K562 (cell line): Measurements from ENCODE around the gene PIK3CG. TPM values are rescaled to one million over a fixed set of nuclear protein-coding genes. Genes with fewer than 3 reads are reported as not detected.

Experiments
- ATAC-seq: fragments of 200-7000 bp; cut with Tn5 transposase; 3 replicates; pipeline ENCODE4 v1.9.1; 2020; ENCODE audit warnings: moderate library complexity
- BruUV-seq: library from RNA; stranded (reverse); fragments of 400-500 nt; replicated peaks from 2 replicates; lab custom pipeline; 2021; lab: Mats Ljungman, UMichigan
- CTCF ChIA-PET: fragments of 300-600 bp; formaldehyde crosslinking; extraction: SDS; loops from one replicate; lab custom pipeline; 2021; ENCODE audit warnings: low intra/inter-chr PET ratio; lab: Yijun Ruan, JAX
- POLR2A ChIA-PET: fragments of 300-600, 350-650 bp; sonication (Branson Sonifier 250); formaldehyde crosslinking; extraction: SDS; loops from one replicate; lab custom pipeline; 2021; ENCODE audit warnings: antibody characterized with exemption, inconsistent platforms; lab: Yijun Ruan, JAX
- DNase-seq, 4 experiments: peaks; one replicate each; pipeline versions ENCODE4 v3.0.0 to v3.0.0-alpha.2; 2011 to 2018; ENCODE audit warnings: low spot score in 3 of 4, mixed read lengths in 3 of 4; ENCODE audit errors: extremely low read depth in 1 of 4
- FAIRE-seq: peaks from 2 replicates; lab custom pipeline; 2011; peaks lifted over from hg19 to GRCh38; lab: Jason Lieb, UNC
- H2AFZ ChIP-seq: 2 replicates; pipeline ENCODE4 v1.6.0; 2011; ENCODE audit warnings: low read depth, low read length, control low read depth, inconsistent platforms
- H3K27ac ChIP-seq: fragments of 200-600 bp; 3 replicates; pipeline ENCODE4 v1.8.0; 2011; ENCODE audit warnings: low read depth, mild to moderate bottlenecking, control low read depth, inconsistent platforms, low read length, moderate library complexity, mixed read lengths; ENCODE audit errors: extremely low read depth
- H3K27me3 ChIP-seq, 2 experiments: fragments of 300-600 bp in 1 of 2; 2 replicates in 1 of 2; 3 replicates in 1 of 2; pipeline versions ENCODE4 v1.6.0 to v1.8.0; 2011; ENCODE audit warnings: inconsistent platforms in 2 of 2, low read length in 2 of 2, mild to moderate bottlenecking in 1 of 2, mixed read lengths in 1 of 2, moderate library complexity in 1 of 2; ENCODE audit not compliant: control insufficient read depth in 2 of 2, insufficient read depth in 2 of 2
- H3K36me3 ChIP-seq: fragments of 300-600 bp; 3 replicates; pipeline ENCODE4 v1.8.0; 2011; ENCODE audit warnings: mild to moderate bottlenecking, low read length, inconsistent platforms; ENCODE audit not compliant: control insufficient read depth, insufficient read depth
- H3K4me1 ChIP-seq, 2 experiments: fragments of 200-600 bp in 1 of 2; replicated peaks in 1 of 2; 2 replicates in 1 of 2; 3 replicates in 1 of 2; pipeline versions ENCODE4 v1.5.1 to v1.8.0; 2011; ENCODE audit warnings: inconsistent platforms in 2 of 2, low read length in 2 of 2, mild to moderate bottlenecking in 1 of 2, mixed read lengths in 1 of 2, moderate library complexity in 1 of 2; ENCODE audit not compliant: control insufficient read depth in 2 of 2, insufficient read depth in 2 of 2
- H3K4me2 ChIP-seq: 2 replicates; pipeline ENCODE4 v1.6.1; 2011; ENCODE audit warnings: low read length, control low read depth, inconsistent platforms, mixed read lengths; ENCODE audit not compliant: insufficient read depth
- H3K4me3 ChIP-seq: fragments of 200-600 bp; sonication (generic), shearing (Covaris generic); 2 replicates; pipeline ENCODE4 v1.5.1; 2016; ENCODE audit warnings: control low read depth, inconsistent platforms
- H3K79me2 ChIP-seq: fragments of 200-600 bp; 3 replicates; pipeline ENCODE4 v1.8.0; 2011; ENCODE audit warnings: low read length, inconsistent platforms; ENCODE audit not compliant: control insufficient read depth, insufficient read depth
- H3K9ac ChIP-seq, 2 experiments: 2 replicates each; pipeline versions ENCODE4 v1.6.0 to v1.6.1; 2011; ENCODE audit warnings: low read depth in 2 of 2, low read length in 2 of 2, control low read depth in 1 of 2, inconsistent platforms in 1 of 2, mild to moderate bottlenecking in 1 of 2, mixed read lengths in 1 of 2; ENCODE audit not compliant: insufficient read depth in 1 of 2
- H3K9me1 ChIP-seq: one replicate; pipeline ENCODE4 v1.6.0; 2011; ENCODE audit warnings: inconsistent platforms, mild to moderate bottlenecking, low read length, moderate library complexity; ENCODE audit not compliant: control insufficient read depth, insufficient read depth
- H3K9me3 ChIP-seq: replicated peaks from 2 replicates; pipeline ENCODE4 v1.5.1; 2011; ENCODE audit warnings: low read depth, low read length, inconsistent platforms; ENCODE audit not compliant: control insufficient read depth, insufficient read depth
- H4K20me1 ChIP-seq: replicated peaks from 2 replicates; pipeline ENCODE4 v1.6.1; 2011; ENCODE audit warnings: low read length, inconsistent platforms, mixed read lengths; ENCODE audit not compliant: control insufficient read depth, insufficient read depth
- BDP1 ChIP-seq: IDR thresholded peaks from 3 replicates; pipeline ENCODE4 v1.6.1; 2011; ENCODE audit not compliant: insufficient read length, insufficient read depth
- CBX8 ChIP-seq: fragments of 200-600 bp; sonication (generic); IDR thresholded peaks from 2 replicates; pipeline ENCODE4 v1.6.1; 2012; ENCODE audit warnings: borderline replicate concordance, mixed run types, low read depth, mild to moderate bottlenecking, moderate library complexity, mixed read lengths, low read length, control low read depth, inconsistent platforms; ENCODE audit not compliant: poor library complexity, severe bottlenecking; ENCODE audit errors: extremely low read depth
- SPI1 ChIP-seq: IDR thresholded peaks from 2 replicates; pipeline ENCODE4 v1.6.1; 2011; ENCODE audit warnings: low read depth, low read length, control low read depth, borderline replicate concordance
- WGBS: fragments of 100-300 bp; shearing (Covaris generic); methylation state at CpG from one replicate; pipeline ENCODE4 v1.1.6; 2016; ENCODE audit warnings: low coverage, mixed read lengths; ENCODE audit not compliant: insufficient coverage; ENCODE audit errors: missing lambda C conversion rate; 5-methylcytosine and 5-hydroxymethylcytosine counted together
- in situ Hi-C: fragments of 300-500 bp; cut with MboI; formaldehyde crosslinking; loops from 4 replicates; pipeline ENCODE4 v1.15.0; 2018; ENCODE audit warnings: inconsistent platforms, mixed read lengths
- intact Hi-C: fragments of 100-400 bp; cut with micrococcal nuclease; formaldehyde crosslinking; loops from 2 replicates; pipeline ENCODE4 v1.14.2; 2022
- polyA plus RNA-seq, 8 experiments: library from polyadenylated mRNA; depleted of rRNA in 4 of 8; stranded (reverse) in 5 of 8; unstranded in 3 of 8; fragments of >200 nt; fragmentation: Nextera tagmentation in 2 of 8; fragmentation: Illumina TruSeq in 1 of 8; extraction: Ambion mirVana in 2 of 8; extraction: Trizol in 1 of 8; gene quantifications; 2 replicates each; pipeline versions ENCODE4 v1.2.1 to v1.2.3, GENCODE V29; 2011 to 2014; ENCODE audit warnings: inconsistent platforms in 1 of 8, missing spikeins in 1 of 8
- total RNA-seq, 7 experiments: library from RNA; depleted of rRNA in 6 of 7; stranded (reverse); fragments of >200 nt in 6 of 7; fragmentation: Illumina TruSeq in 2 of 7; extraction: Trizol in 2 of 7; gene quantifications; 2 replicates each; pipeline versions ENCODE4 v1.2.1 to v1.2.3, GENCODE V29; 2011 to 2021; ENCODE audit warnings: low replicate concordance in 1 of 7
- TF ChIP-seq, protein P1 (sequence below), 2 experiments: fragments of 150-350 bp in 1 of 2; IDR thresholded peaks; 2 replicates each; pipeline ENCODE4 v1.6.1; 2012 to 2016; ENCODE audit warnings: low read depth in 2 of 2, low read length in 2 of 2, mild to moderate bottlenecking in 1 of 2, moderate library complexity in 1 of 2
- TF ChIP-seq, protein P2 (sequence below): fragments of 450-650 bp; formaldehyde crosslinking; IDR thresholded peaks from 2 replicates; pipeline ENCODE4 v1.4.0; 2020; ENCODE audit warnings: mild to moderate bottlenecking, mixed read lengths
- TF ChIP-seq, protein P3 (sequence below): sonication (generic); formaldehyde crosslinking; IDR thresholded peaks from 2 replicates; pipeline ENCODE4 v1.8.0; 2022; ENCODE audit warnings: mild to moderate bottlenecking, missing genetic modification reagents

Gene PIK3CG
- total and polyA plus RNA-seq, 9 of the 15 experiments (the other 6 are each of a cell fraction or from before 2014, with no cell fraction given): 5.3 to 42.5 (median 29.0) TPM

DNA sequence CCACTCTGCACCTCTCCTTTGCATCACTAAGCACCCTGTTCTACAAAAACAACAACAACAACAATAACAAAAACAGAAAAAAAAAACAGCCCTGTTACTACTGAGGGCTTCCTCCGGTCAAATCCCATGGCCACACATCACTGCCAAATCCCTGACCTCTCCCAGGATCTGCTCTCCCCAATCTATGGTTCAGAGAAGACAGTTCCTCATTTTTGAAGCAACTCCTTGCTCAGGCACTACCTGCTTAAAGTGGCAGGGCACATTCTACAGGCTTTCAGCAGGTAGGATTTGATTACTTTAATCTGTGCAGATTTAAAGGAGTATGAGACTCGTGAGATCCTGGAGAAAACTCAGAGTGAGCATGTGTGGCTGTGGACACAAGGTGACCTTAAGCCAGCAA, 46.9 kb downstream of the PIK3CG start:
- WGBS: 0% methylated on average over 2 of the region's 2 CpGs
- H3K4me1 ChIP-seq: no peaks in the 10 kb centered on the region
- FAIRE-seq (no peak), DNase-seq (no peak), ATAC-seq (peak; percentile 23; the same call in 2 of the 3 replicates)
- no peak overlapping the region for H3K27ac ChIP-seq
- no TSS peak for BruUV-seq
- intact Hi-C loops: no loop called here
- ChIA-PET CTCF (interaction anchor here (0.6 kb wide), 1 partner anchor 909 kb away, joined by 3 read pairs; no protein-coding TSS in a partner anchor), POLR2A (interaction anchor here (0.7 to 1.7 kb wide), 4 partner anchors 20 to 126 kb away, joined by 3 to 5 read pairs (median 4); no protein-coding TSS in a partner anchor)
- no peaks in the 10 kb centered on the region for H3K79me2 ChIP-seq
- H3K4me2 ChIP-seq: no peak overlapping the region
- no peak overlapping the region for H3K9ac ChIP-seq
- H2AFZ ChIP-seq: no peak overlapping the region
- H3K36me3 ChIP-seq: no peaks in the 10 kb centered on the region; the same call in 2 of the 3 replicates
- H3K4me3 ChIP-seq: no peak overlapping the region
- no peaks in the 10 kb centered on the region for H4K20me1 ChIP-seq
- no peaks in the 10 kb centered on the region; a peak in 1 of 5 replicates for H3K27me3 ChIP-seq
- H3K9me1 ChIP-seq: no peaks in the 10 kb centered on the region
- H3K9me3 ChIP-seq: no peaks in the 10 kb centered on the region
- TF ChIP-seq, protein P1, sequence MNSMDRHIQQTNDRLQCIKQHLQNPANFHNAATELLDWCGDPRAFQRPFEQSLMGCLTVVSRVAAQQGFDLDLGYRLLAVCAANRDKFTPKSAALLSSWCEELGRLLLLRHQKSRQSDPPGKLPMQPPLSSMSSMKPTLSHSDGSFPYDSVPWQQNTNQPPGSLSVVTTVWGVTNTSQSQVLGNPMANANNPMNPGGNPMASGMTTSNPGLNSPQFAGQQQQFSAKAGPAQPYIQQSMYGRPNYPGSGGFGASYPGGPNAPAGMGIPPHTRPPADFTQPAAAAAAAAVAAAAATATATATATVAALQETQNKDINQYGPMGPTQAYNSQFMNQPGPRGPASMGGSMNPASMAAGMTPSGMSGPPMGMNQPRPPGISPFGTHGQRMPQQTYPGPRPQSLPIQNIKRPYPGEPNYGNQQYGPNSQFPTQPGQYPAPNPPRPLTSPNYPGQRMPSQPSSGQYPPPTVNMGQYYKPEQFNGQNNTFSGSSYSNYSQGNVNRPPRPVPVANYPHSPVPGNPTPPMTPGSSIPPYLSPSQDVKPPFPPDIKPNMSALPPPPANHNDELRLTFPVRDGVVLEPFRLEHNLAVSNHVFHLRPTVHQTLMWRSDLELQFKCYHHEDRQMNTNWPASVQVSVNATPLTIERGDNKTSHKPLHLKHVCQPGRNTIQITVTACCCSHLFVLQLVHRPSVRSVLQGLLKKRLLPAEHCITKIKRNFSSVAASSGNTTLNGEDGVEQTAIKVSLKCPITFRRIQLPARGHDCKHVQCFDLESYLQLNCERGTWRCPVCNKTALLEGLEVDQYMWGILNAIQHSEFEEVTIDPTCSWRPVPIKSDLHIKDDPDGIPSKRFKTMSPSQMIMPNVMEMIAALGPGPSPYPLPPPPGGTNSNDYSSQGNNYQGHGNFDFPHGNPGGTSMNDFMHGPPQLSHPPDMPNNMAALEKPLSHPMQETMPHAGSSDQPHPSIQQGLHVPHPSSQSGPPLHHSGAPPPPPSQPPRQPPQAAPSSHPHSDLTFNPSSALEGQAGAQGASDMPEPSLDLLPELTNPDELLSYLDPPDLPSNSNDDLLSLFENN (IDR thresholded peaks at IDR 0.05; ENCODE audit: low read depth in 2 of 2, low read length in 2 of 2): no peak
- TF ChIP-seq BDP1: no peak
- peak; percentile 90 for TF ChIP-seq SPI1
- TF ChIP-seq, protein P2, sequence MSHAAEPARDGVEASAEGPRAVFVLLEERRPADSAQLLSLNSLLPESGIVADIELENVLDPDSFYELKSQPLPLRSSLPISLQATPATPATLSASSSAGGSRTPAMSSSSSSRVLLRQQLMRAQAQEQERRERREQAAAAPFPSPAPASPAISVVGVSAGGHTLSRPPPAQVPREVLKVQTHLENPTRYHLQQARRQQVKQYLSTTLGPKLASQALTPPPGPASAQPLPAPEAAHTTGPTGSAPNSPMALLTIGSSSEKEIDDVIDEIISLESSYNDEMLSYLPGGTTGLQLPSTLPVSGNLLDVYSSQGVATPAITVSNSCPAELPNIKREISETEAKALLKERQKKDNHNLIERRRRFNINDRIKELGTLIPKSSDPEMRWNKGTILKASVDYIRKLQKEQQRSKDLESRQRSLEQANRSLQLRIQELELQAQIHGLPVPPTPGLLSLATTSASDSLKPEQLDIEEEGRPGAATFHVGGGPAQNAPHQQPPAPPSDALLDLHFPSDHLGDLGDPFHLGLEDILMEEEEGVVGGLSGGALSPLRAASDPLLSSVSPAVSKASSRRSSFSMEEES (CRISPR knock-in tag): no peak
- no peak for TF ChIP-seq CBX8
- TF ChIP-seq, protein P3, sequence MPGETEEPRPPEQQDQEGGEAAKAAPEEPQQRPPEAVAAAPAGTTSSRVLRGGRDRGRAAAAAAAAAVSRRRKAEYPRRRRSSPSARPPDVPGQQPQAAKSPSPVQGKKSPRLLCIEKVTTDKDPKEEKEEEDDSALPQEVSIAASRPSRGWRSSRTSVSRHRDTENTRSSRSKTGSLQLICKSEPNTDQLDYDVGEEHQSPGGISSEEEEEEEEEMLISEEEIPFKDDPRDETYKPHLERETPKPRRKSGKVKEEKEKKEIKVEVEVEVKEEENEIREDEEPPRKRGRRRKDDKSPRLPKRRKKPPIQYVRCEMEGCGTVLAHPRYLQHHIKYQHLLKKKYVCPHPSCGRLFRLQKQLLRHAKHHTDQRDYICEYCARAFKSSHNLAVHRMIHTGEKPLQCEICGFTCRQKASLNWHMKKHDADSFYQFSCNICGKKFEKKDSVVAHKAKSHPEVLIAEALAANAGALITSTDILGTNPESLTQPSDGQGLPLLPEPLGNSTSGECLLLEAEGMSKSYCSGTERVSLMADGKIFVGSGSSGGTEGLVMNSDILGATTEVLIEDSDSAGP (CRISPR knock-in tag): peak; percentile 48; the same call in 1 of the 2 replicates
- TF ChIP-seq, all 486 proteins: peak for 2
- in situ Hi-C loops: no loop called here
